Esophagus squamous epithelium (tissue), 4 donors: Measurements from ENCODE around the gene FCN1.

Source experiments
- CTCF ChIP-seq, 6 experiments: fragments of 450-650 bp in 4 of 6; fragments of 200-600 bp in 2 of 6; sonication (generic) in 2 of 6; IDR thresholded peaks; one replicate each; pipeline ENCODE4 v1.5.1; 2016 to 2019; ENCODE audit warnings: antibody characterized with exemption in 6 of 6, mild to moderate bottlenecking in 4 of 6, moderate library complexity in 4 of 6
- POLR2A ChIP-seq, 4 donors: fragments of 450-650 bp; IDR thresholded peaks; one replicate each; pipeline ENCODE4 v1.6.1; 2017; ENCODE audit warnings: antibody characterized with exemption in 4 of 4, mild to moderate bottlenecking in 4 of 4, moderate library complexity in 3 of 4

GRCh38 chr9:134944916-134945315 is 27.2 kb upstream of the FCN1 start:
- no peak for TF ChIP-seq CTCF (IDR thresholded peaks at IDR 0.05)
- TF ChIP-seq POLR2A (IDR thresholded peaks at IDR 0.05) = no peak
